GM23338 (cell line): ENCODE measurements around the gene DENND2A.

Source experiments
- CREB1 ChIP-seq: fragments of 250-450 bp; sonication (Bioruptor Pico); IDR thresholded peaks from 2 replicates; pipeline ENCODE4 v1.5.0; 2020; ENCODE audit warnings: low read depth, mild to moderate bottlenecking, moderate library complexity
- CTCF ChIP-seq, 2 experiments: fragments of 200-600 bp in 1 of 2; sonication (generic) in 1 of 2; conservative IDR thresholded peaks; 2 replicates each; pipeline versions ENCODE4 v1.5.1 to v1.6.1; 2016 to 2017; ENCODE audit warnings: antibody characterized with exemption in 2 of 2, low read depth in 2 of 2, mild to moderate bottlenecking in 2 of 2, moderate library complexity in 1 of 2
- ETS1 ChIP-seq: IDR thresholded peaks from 2 replicates; pipeline ENCODE4 v1.6.1; 2016; ENCODE audit warnings: antibody characterized with exemption
- EZH2 ChIP-seq: fragments of 200-600 bp; sonication (generic); IDR thresholded peaks from one replicate; pipeline ENCODE4 v1.8.0; 2017; ENCODE audit warnings: antibody characterized with exemption, mild to moderate bottlenecking, low read depth; ENCODE audit not compliant: unreplicated experiment
- EZH2phosphoT487 ChIP-seq: fragments of 200-600 bp; sonication (generic); IDR thresholded peaks from one replicate; pipeline ENCODE4 v1.8.1; 2018; ENCODE audit warnings: antibody characterized with exemption; ENCODE audit not compliant: unreplicated experiment
- JUNB ChIP-seq: IDR thresholded peaks from one replicate; pipeline ENCODE4 v1.6.1; 2016; ENCODE audit warnings: antibody characterized with exemption; ENCODE audit not compliant: unreplicated experiment
- NANOG ChIP-seq: IDR thresholded peaks from 2 replicates; pipeline ENCODE4 v1.6.1; 2016; ENCODE audit warnings: antibody characterized with exemption, borderline replicate concordance
- POLR2AphosphoS5 ChIP-seq: IDR thresholded peaks from 2 replicates; pipeline ENCODE4 v1.6.1; 2016; ENCODE audit warnings: antibody characterized with exemption, low read depth
- ZNF114 ChIP-seq: fragments of 250-450 bp; sonication (Bioruptor Pico); IDR thresholded peaks from 2 replicates; pipeline ENCODE4 v1.5.0; 2020; ENCODE audit warnings: mild to moderate bottlenecking, moderate library complexity
- ZNF331 ChIP-seq: fragments of 250-450 bp; sonication (Bioruptor Pico); IDR thresholded peaks from 2 replicates; pipeline ENCODE4 v1.5.0; 2020; ENCODE audit warnings: low read depth, mild to moderate bottlenecking, moderate library complexity
- TF ChIP-seq, protein P1 (sequence below): IDR thresholded peaks from one replicate; pipeline ENCODE4 v1.6.1; 2018; ENCODE audit warnings: antibody characterized with exemption; ENCODE audit not compliant: unreplicated experiment
- TF ChIP-seq, protein P2 (sequence below): fragments of 250-450 bp; sonication (Bioruptor Pico); IDR thresholded peaks from 2 replicates; pipeline ENCODE4 v1.5.0; 2020; ENCODE audit warnings: mild to moderate bottlenecking, moderate library complexity

DNA sequence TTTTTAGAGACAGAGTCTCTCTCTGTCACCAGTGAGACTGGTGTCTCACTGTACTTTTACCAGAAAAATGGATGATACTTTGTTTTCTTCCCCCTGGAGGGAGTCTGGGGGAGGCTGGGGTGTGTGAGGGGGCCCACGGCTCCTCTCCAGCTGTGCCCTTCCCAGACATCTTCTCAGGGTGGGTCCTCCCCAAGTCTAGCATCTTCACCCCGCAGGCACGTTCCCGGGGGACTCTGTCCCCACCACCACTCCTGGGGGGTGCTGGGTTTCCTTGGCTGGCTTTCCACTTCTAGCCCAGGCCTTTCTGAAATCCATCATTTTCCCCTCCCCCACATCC, 99.5 kb downstream of the DENND2A start:
- TF ChIP-seq CTCF (conservative IDR thresholded peaks at IDR 0.05; ENCODE audit: low read depth in 2 of 2) (0 out of 4 replicates have a peak, but pooled peaks of 1 of the 2 experiments have one; percentile 13), EZH2phosphoT487 (no peak), CREB1 (CRISPR knock-in tag) (no peak), EZH2 (no peak), ZNF114 (CRISPR knock-in tag) (no peak), NANOG (no peak), POLR2AphosphoS5 (no peak), JUNB (no peak), ZNF331 (no peak), ETS1 (no peak)
- TF ChIP-seq, protein P1, sequence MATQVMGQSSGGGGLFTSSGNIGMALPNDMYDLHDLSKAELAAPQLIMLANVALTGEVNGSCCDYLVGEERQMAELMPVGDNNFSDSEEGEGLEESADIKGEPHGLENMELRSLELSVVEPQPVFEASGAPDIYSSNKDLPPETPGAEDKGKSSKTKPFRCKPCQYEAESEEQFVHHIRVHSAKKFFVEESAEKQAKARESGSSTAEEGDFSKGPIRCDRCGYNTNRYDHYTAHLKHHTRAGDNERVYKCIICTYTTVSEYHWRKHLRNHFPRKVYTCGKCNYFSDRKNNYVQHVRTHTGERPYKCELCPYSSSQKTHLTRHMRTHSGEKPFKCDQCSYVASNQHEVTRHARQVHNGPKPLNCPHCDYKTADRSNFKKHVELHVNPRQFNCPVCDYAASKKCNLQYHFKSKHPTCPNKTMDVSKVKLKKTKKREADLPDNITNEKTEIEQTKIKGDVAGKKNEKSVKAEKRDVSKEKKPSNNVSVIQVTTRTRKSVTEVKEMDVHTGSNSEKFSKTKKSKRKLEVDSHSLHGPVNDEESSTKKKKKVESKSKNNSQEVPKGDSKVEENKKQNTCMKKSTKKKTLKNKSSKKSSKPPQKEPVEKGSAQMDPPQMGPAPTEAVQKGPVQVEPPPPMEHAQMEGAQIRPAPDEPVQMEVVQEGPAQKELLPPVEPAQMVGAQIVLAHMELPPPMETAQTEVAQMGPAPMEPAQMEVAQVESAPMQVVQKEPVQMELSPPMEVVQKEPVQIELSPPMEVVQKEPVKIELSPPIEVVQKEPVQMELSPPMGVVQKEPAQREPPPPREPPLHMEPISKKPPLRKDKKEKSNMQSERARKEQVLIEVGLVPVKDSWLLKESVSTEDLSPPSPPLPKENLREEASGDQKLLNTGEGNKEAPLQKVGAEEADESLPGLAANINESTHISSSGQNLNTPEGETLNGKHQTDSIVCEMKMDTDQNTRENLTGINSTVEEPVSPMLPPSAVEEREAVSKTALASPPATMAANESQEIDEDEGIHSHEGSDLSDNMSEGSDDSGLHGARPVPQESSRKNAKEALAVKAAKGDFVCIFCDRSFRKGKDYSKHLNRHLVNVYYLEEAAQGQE: no peak
- TF ChIP-seq, protein P2, sequence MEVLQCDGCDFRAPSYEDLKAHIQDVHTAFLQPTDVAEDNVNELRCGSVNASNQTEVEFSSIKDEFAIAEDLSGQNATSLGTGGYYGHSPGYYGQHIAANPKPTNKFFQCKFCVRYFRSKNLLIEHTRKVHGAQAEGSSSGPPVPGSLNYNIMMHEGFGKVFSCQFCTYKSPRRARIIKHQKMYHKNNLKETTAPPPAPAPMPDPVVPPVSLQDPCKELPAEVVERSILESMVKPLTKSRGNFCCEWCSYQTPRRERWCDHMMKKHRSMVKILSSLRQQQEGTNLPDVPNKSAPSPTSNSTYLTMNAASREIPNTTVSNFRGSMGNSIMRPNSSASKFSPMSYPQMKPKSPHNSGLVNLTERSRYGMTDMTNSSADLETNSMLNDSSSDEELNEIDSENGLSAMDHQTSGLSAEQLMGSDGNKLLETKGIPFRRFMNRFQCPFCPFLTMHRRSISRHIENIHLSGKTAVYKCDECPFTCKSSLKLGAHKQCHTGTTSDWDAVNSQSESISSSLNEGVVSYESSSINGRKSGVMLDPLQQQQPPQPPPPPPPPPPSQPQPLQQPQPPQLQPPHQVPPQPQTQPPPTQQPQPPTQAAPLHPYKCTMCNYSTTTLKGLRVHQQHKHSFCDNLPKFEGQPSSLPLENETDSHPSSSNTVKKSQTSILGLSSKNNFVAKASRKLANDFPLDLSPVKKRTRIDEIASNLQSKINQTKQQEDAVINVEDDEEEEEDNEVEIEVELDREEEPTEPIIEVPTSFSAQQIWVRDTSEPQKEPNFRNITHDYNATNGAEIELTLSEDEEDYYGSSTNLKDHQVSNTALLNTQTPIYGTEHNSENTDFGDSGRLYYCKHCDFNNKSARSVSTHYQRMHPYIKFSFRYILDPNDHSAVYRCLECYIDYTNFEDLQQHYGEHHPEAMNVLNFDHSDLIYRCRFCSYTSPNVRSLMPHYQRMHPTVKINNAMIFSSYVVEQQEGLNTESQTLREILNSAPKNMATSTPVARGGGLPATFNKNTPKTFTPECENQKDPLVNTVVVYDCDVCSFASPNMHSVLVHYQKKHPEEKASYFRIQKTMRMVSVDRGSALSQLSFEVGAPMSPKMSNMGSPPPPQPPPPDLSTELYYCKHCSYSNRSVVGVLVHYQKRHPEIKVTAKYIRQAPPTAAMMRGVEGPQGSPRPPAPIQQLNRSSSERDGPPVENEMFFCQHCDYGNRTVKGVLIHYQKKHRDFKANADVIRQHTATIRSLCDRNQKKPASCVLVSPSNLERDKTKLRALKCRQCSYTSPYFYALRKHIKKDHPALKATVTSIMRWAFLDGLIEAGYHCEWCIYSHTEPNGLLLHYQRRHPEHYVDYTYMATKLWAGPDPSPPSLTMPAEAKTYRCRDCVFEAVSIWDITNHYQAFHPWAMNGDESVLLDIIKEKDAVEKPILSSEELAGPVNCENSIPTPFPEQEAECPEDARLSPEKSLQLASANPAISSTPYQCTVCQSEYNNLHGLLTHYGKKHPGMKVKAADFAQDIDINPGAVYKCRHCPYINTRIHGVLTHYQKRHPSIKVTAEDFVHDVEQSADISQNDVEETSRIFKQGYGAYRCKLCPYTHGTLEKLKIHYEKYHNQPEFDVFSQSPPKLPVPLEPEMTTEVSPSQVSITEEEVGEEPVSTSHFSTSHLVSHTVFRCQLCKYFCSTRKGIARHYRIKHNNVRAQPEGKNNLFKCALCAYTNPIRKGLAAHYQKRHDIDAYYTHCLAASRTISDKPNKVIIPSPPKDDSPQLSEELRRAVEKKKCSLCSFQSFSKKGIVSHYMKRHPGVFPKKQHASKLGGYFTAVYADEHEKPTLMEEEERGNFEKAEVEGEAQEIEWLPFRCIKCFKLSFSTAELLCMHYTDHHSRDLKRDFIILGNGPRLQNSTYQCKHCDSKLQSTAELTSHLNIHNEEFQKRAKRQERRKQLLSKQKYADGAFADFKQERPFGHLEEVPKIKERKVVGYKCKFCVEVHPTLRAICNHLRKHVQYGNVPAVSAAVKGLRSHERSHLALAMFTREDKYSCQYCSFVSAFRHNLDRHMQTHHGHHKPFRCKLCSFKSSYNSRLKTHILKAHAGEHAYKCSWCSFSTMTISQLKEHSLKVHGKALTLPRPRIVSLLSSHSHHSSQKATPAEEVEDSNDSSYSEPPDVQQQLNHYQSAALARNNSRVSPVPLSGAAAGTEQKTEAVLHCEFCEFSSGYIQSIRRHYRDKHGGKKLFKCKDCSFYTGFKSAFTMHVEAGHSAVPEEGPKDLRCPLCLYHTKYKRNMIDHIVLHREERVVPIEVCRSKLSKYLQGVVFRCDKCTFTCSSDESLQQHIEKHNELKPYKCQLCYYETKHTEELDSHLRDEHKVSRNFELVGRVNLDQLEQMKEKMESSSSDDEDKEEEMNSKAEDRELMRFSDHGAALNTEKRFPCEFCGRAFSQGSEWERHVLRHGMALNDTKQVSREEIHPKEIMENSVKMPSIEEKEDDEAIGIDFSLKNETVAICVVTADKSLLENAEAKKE (CRISPR knock-in tag): no peak
